SW480 (cell line): ENCODE results near the gene GYS1.

ENCODE experiments used
- DNase-seq: peaks from one replicate; pipeline ENCODE4 v3.0.0-alpha.2; 2016; ENCODE audit warnings: low spot score

The GYS1 gene

GRCh38 chr19:48963371-48964204, 29.5 kb downstream of the GYS1 start:
- DNase-seq: peak; percentile 85

- no peak for DNase-seq
Measured at GRCh38 chr19:48962849-48963165, 30.3 kb downstream of the GYS1 start.

- peak; percentile 85 for DNase-seq
Measured at GRCh38 chr19:48962029-48962848, 30.9 kb downstream of the GYS1 start.

- DNase-seq: no peak
Measured at GRCh38 chr19:48961673-48962028, 31.5 kb downstream of the GYS1 start.

GRCh38 chr19:48961051-48961649, 32.0 kb downstream of the GYS1 start:
- DNase-seq: no peak

- no peak for DNase-seq
Measured at GRCh38 chr19:48959341-48960239, 33.5 kb downstream of the GYS1 start.

GRCh38 chr19:48958006-48958405, 35.1 kb downstream of the GYS1 start:
- no peak for DNase-seq

GRCh38 chr19:48955308-48955958, 37.7 kb downstream of the GYS1 start:
- no peak for DNase-seq

GRCh38 chr19:48954595-48955307, 38.4 kb downstream of the GYS1 start, which contains the start of gene BAX:
Gene BAX, plus strand, starts transcription at chr19:48954875. Its CDS starts 54 bp downstream, at chr19:48954929.
- DNase-seq: peak; percentile 98

GRCh38 chr19:48953990-48954594, 39.0 kb downstream of the GYS1 start:
- DNase-seq: no peak

GRCh38 chr19:48953141-48953540, 40.0 kb downstream of the GYS1 start:
- no peak for DNase-seq

- DNase-seq: no peak
Measured at GRCh38 chr19:48950830-48951519, 42.1 kb downstream of the GYS1 start.

- no peak for DNase-seq
Measured at GRCh38 chr19:48950159-48950558, 43.0 kb downstream of the GYS1 start.

- DNase-seq: no peak
Measured at GRCh38 chr19:48947258-48947542, 45.9 kb downstream of the GYS1 start.

GRCh38 chr19:48946463-48947257, 46.4 kb downstream of the GYS1 start:
- no peak for DNase-seq

- DNase-seq: no peak
Measured at GRCh38 chr19:48945817-48946216, 47.3 kb downstream of the GYS1 start.

- DNase-seq: no peak
Measured at GRCh38 chr19:48945415-48945814, 47.7 kb downstream of the GYS1 start.

- DNase-seq: no peak
Measured at GRCh38 chr19:48943081-48943480, 50.0 kb downstream of the GYS1 start.

- no peak for DNase-seq
Measured at GRCh38 chr19:48940902-48941301, 52.2 kb downstream of the GYS1 start.
